ENCODE results near the gene MACROD1. TPM values are rescaled to one million over a fixed set of nuclear protein-coding genes. Genes with fewer than 3 reads are reported as not detected.
A peak's percentile ranks its signal among the peaks of the same experiment; 100 is the strongest.

Gene MACROD1
- total and polyA plus RNA-seq, 12 donors: 5.5 to 62.9 (median 26.8) TPM

DNA sequence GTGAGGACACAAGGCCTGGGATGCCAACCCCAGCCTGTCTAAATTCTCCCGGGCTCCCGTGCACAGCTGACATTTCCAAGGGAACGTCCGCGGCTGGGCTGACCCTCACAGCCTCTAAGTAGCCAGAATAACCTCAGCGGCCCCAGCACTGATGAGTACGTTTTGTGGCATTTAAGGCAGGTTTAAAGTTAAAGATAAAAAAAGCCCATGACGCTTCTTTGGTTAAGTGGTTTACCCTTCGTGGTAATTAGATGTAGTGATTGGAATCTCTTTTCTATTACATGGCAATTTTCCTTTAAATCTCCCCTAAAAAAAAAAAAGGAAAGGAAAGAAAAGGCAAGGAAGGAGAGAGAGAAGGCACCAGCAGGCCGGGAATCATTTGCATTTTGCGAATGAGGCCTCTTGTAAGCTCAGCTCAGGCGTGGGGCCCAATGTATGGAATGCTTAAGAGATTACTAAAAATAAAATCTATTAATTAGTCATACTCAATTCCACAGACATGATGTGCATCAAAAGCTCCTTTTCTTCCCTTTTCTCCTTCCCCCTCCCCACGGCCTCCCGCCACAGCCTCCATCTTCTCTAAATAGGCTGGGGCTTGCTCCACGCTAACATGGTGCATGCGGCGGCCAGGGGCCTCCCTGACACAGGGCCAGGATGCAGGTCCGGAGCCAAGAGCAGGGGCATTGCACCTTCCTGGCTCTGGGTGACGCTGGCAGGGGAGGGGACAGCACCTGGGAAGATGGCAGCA, 44.1 kb downstream of the MACROD1 start:
- 87 to 89% (median 87%) methylated on average over 18 to 19 of the region's 19 CpGs for WGBS, 4 donors
- no peaks in the 10 kb centered on the region for H3K27me3 ChIP-seq
- no peak overlapping the region for H3K27ac ChIP-seq
- no peak overlapping the region for H3K4me3 ChIP-seq
- intact Hi-C loops (cut with DNase I): no loop called here
- DNase-seq: no peak
- H3K36me3 ChIP-seq (replicated peaks in 1 of 2): no peaks in the 10 kb centered on the region
- H3K4me1 ChIP-seq (replicated peaks in 1 of 2): no peaks in the 10 kb centered on the region
- TF ChIP-seq, protein P1, sequence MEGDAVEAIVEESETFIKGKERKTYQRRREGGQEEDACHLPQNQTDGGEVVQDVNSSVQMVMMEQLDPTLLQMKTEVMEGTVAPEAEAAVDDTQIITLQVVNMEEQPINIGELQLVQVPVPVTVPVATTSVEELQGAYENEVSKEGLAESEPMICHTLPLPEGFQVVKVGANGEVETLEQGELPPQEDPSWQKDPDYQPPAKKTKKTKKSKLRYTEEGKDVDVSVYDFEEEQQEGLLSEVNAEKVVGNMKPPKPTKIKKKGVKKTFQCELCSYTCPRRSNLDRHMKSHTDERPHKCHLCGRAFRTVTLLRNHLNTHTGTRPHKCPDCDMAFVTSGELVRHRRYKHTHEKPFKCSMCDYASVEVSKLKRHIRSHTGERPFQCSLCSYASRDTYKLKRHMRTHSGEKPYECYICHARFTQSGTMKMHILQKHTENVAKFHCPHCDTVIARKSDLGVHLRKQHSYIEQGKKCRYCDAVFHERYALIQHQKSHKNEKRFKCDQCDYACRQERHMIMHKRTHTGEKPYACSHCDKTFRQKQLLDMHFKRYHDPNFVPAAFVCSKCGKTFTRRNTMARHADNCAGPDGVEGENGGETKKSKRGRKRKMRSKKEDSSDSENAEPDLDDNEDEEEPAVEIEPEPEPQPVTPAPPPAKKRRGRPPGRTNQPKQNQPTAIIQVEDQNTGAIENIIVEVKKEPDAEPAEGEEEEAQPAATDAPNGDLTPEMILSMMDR (IDR thresholded peaks at IDR 0.05): no peak
- TF ChIP-seq POLR2A (IDR thresholded peaks at IDR 0.05): no peak
- no peaks in the 10 kb centered on the region for H3K9me3 ChIP-seq (replicated peaks in 1 of 3)

DNA sequence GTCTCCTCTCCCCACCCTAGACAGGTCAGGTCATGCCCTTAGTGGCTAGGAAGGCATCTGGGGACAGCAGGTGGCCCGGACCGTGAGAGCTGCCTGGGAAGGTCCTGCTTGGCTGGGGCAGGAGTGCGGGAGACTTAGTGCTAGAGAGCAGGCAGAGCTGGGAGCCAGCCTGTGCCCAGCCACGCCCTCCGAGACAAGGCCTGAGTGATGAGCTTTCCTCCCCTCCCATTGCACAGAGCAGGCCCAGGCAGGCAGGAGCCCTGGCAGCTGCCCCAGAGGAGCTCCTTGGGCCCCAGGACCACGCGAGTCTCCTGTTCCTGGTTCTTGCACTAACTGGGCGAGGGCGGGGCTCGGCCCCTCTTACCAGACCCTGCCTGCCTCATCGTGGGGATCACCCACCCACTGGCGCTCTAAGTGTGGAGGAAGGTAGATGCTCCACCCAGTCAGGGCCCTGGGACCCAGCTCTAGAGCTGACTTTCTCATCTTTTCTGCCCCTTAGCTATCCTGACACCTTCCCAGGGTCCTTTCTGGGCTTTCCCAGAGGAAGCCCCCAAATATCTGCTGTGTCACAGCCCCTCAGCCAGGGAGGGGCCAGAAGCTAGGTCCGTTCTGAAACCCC, 44.9 kb downstream of the MACROD1 start:
- 82 to 94% (median 88%) methylated on average over 1 to 13 of the region's 13 CpGs for WGBS, 4 donors
- TF ChIP-seq, protein P1 (IDR thresholded peaks at IDR 0.05): no peak
- TF ChIP-seq POLR2A (IDR thresholded peaks at IDR 0.05): no peak
- peak in 1 of 7 donors; percentile 74 for DNase-seq
- intact Hi-C loops (cut with DNase I): no loop called here
- no peak overlapping the region for H3K4me3 ChIP-seq
- no peaks in the 10 kb centered on the region for H3K36me3 ChIP-seq (replicated peaks in 1 of 2)
- H3K4me1 ChIP-seq (replicated peaks in 1 of 2): no peaks in the 10 kb centered on the region
- no peaks in the 10 kb centered on the region for H3K9me3 ChIP-seq (replicated peaks in 1 of 3)
- H3K27ac ChIP-seq: no peak overlapping the region
- H3K27me3 ChIP-seq: no peaks in the 10 kb centered on the region

DNA sequence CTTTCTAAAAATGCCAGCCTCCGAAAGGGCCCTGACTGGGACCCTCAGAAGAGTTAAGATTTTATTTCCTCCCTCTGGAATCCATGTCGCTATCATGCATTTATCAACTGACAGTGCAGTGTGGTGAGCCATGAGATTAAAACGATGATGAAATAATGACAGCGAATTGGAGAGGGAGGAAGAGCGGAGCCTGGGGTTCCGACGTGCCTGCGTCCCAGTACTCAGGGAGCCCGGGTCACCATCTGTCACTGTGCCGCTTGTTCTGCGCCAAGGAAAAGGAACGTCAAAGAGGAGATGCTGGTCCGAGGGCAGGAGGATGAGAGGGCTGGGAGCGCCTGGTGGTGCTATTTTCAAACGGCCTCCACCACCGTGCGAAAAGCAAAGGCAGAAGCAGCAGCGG, 46.2 kb downstream of the MACROD1 start:
- H3K4me1 ChIP-seq (replicated peaks in 1 of 2): no peaks in the 10 kb centered on the region
- no peak overlapping the region for H3K4me3 ChIP-seq
- no peaks in the 10 kb centered on the region for H3K27me3 ChIP-seq
- H3K9me3 ChIP-seq (replicated peaks in 1 of 3): no peaks in the 10 kb centered on the region
- DNase-seq: no peak
- 92 to 95% (median 94%) methylated on average over 18 of the region's 18 CpGs for WGBS, 4 donors
- no peak overlapping the region for H3K27ac ChIP-seq
- intact Hi-C loops (cut with DNase I): no loop called here
- no peaks in the 10 kb centered on the region for H3K36me3 ChIP-seq (replicated peaks in 1 of 2)
- TF ChIP-seq, protein P1 (IDR thresholded peaks at IDR 0.05): no peak
- no peak for TF ChIP-seq POLR2A (IDR thresholded peaks at IDR 0.05)

DNA sequence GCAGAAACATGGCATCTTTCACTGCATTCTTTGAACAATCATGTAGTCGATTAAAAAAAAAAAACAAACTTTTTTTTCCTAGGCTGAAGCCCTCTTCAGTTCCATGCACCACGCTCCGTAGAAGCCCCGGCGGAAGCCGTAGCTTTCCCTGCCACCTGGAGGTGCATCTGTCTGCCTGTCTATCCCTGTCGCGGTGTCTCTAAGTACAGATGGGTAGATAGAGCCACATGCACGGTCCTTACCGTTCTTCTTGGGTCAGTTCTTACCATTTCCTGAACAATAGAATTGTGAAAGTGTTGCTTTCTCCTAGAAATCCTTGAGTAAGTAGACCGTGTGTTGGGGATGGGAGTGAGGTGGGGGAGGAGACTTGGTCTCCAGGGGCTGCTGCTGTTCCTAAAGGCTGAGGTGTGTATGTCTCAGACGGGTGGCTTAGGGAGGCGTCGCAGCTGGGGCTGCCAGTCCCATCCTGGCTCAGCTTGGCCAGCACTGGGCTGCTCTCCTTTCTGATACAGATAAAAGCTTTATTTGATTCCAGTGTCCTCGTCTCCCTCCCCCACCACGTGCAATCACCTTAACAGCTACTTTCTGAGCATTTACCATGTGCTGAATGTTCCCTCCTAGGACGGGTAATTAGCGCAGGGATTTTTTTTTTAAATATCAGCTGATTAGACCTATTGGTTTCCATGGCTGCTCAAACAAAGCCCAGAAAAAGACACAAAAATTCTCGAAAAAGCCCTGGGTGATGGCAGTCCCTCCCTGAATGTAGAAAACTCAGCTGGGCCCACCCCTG, 46.8 kb downstream of the MACROD1 start:
- Histone ChIP-seq H3K4me1 (replicated peaks in 1 of 2) (no peaks in the 10 kb centered on the region), H3K27me3 (no peaks in the 10 kb centered on the region), H3K4me3 (no peak overlapping the region), H3K9me3 (replicated peaks in 1 of 3) (no peaks in the 10 kb centered on the region), H3K36me3 (replicated peaks in 1 of 2) (no peaks in the 10 kb centered on the region), H3K27ac (no peak overlapping the region)
- intact Hi-C loops (cut with DNase I): no loop called here
- 83 to 86% (median 85%) methylated on average over 19 of the region's 19 CpGs for WGBS, 4 donors
- TF ChIP-seq POLR2A (IDR thresholded peaks at IDR 0.05): no peak
- TF ChIP-seq, protein P1 (IDR thresholded peaks at IDR 0.05): no peak
- no peak for DNase-seq

Data from adrenal gland (tissue), 12 donors.